Adipocyte (in vitro differentiated cells): Measurements from ENCODE around the gene STIM1.
"Not testable (repeated sequence)": the region's sequence is repeated elsewhere in the genome, so short reads cannot be mapped to it uniquely, and the experiment has no call there.

ENCODE experiments used
- DNase-seq: peaks from one replicate; pipeline ENCODE4 v3.0.0-alpha.2; 2015; ENCODE audit warnings: low read depth
- H3K27me3 ChIP-seq: replicated peaks from 2 replicates; pipeline ENCODE4 v1.7.0; 2013; ENCODE audit warnings: mild to moderate bottlenecking, low read length, moderate library complexity; ENCODE audit not compliant: control insufficient read depth, insufficient read depth
- H3K36me3 ChIP-seq: 2 replicates; pipeline ENCODE4 v1.7.0; 2013; ENCODE audit warnings: low read length, mild to moderate bottlenecking, moderate library complexity; ENCODE audit not compliant: control insufficient read depth, insufficient read depth, severe bottlenecking
- H3K4me1 ChIP-seq: 2 replicates; pipeline ENCODE4 v1.7.0; 2013; ENCODE audit warnings: mild to moderate bottlenecking, low read length, moderate library complexity; ENCODE audit not compliant: control insufficient read depth, insufficient read depth
- H3K4me3 ChIP-seq: 2 replicates; pipeline ENCODE4 v1.7.0; 2013; ENCODE audit warnings: mild to moderate bottlenecking, low read length, moderate library complexity
- H3K9ac ChIP-seq: 2 replicates; pipeline ENCODE4 v1.7.0; 2013; ENCODE audit warnings: mild to moderate bottlenecking, low read length, moderate library complexity
- H3K9me3 ChIP-seq: 2 replicates; pipeline ENCODE4 v1.7.0; 2013; ENCODE audit warnings: mild to moderate bottlenecking, low read length, moderate library complexity; ENCODE audit not compliant: control insufficient read depth

STIM1 gene

GRCh38 chr11:4039011-4039410, 183.5 kb downstream of the STIM1 start:
- Histone ChIP-seq H3K27me3 (no peaks in the 10 kb centered on the region), H3K36me3 (no peaks in the 10 kb centered on the region), H3K9ac (no peak overlapping the region), H3K4me3 (no peak overlapping the region), H3K9me3 (no peaks in the 10 kb centered on the region), H3K4me1 (peaks cover 3% of the 10 kb centered on the region)
- DNase-seq, result peak; percentile 61

- H3K9ac ChIP-seq, result no peak overlapping the region
- peaks cover 17% of the 10 kb centered on the region for H3K4me1 ChIP-seq
- DNase-seq, result no peak
- H3K4me3 ChIP-seq, result no peak overlapping the region
- no peaks in the 10 kb centered on the region for H3K36me3 ChIP-seq
- no peaks in the 10 kb centered on the region for H3K27me3 ChIP-seq
- H3K9me3 ChIP-seq, result no peaks in the 10 kb centered on the region
These were observed 185.0 kb downstream of the STIM1 start for GRCh38 chr11:4040461-4040860.

- H3K36me3 ChIP-seq, result no peaks in the 10 kb centered on the region
- H3K9ac ChIP-seq, result no peak overlapping the region
- no peak overlapping the region for H3K4me3 ChIP-seq
- H3K27me3 ChIP-seq, result no peaks in the 10 kb centered on the region
- no peaks in the 10 kb centered on the region for H3K9me3 ChIP-seq
- peaks cover 18% of the 10 kb centered on the region for H3K4me1 ChIP-seq
- no peak for DNase-seq
These were observed 186.4 kb downstream of the STIM1 start for GRCh38 chr11:4041731-4042391.

GRCh38 chr11:4044976-4045646, 189.6 kb downstream of the STIM1 start:
- Histone ChIP-seq H3K36me3 (no peaks in the 10 kb centered on the region), H3K4me1 (peaks cover 26% of the 10 kb centered on the region), H3K9ac (no peak overlapping the region), H3K9me3 (no peaks in the 10 kb centered on the region), H3K27me3 (no peaks in the 10 kb centered on the region), H3K4me3 (no peak overlapping the region)
- DNase-seq, result no peak

- no peaks in the 10 kb centered on the region for H3K9me3 ChIP-seq
- DNase-seq, result no peak
- no peaks in the 10 kb centered on the region for H3K27me3 ChIP-seq
- H3K4me3 ChIP-seq, result no peak overlapping the region
- no peak overlapping the region for H3K9ac ChIP-seq
- peaks cover 26% of the 10 kb centered on the region for H3K4me1 ChIP-seq
- H3K36me3 ChIP-seq, result no peaks in the 10 kb centered on the region
These were observed 192.9 kb downstream of the STIM1 start for GRCh38 chr11:4048340-4048739.

GRCh38 chr11:4049006-4049405, 193.5 kb downstream of the STIM1 start:
- Histone ChIP-seq H3K4me3 (no peak overlapping the region), H3K9me3 (no peaks in the 10 kb centered on the region), H3K36me3 (no peaks in the 10 kb centered on the region), H3K4me1 (peaks cover 23% of the 10 kb centered on the region), H3K27me3 (no peaks in the 10 kb centered on the region), H3K9ac (no peak overlapping the region)
- DNase-seq, result no peak

- Histone ChIP-seq H3K27me3 (no peaks in the 10 kb centered on the region), H3K36me3 (no peaks in the 10 kb centered on the region), H3K4me1 (peaks cover 12% of the 10 kb centered on the region), H3K9me3 (no peaks in the 10 kb centered on the region), H3K9ac (no peak overlapping the region), H3K4me3 (no peak overlapping the region)
- no peak for DNase-seq
These were observed 194.7 kb downstream of the STIM1 start for GRCh38 chr11:4050138-4050537.

- Histone ChIP-seq H3K36me3 (peaks cover 15% of the 10 kb centered on the region), H3K4me1 (peaks cover 13% of the 10 kb centered on the region)
- not testable (repeated sequence) for H3K9me3 ChIP-seq, DNase-seq, H3K27me3 ChIP-seq, H3K9ac ChIP-seq, H3K4me3 ChIP-seq
These were observed 197.7 kb downstream of the STIM1 start for GRCh38 chr11:4053200-4053599.

GRCh38 chr11:4054643-4055042, 199.2 kb downstream of the STIM1 start:
- no peak for DNase-seq
- H3K9me3 ChIP-seq, result no peaks in the 10 kb centered on the region
- peaks cover 9% of the 10 kb centered on the region for H3K4me1 ChIP-seq
- no peak overlapping the region for H3K4me3 ChIP-seq
- H3K36me3 ChIP-seq, result peaks cover 26% of the 10 kb centered on the region
- no peaks in the 10 kb centered on the region for H3K27me3 ChIP-seq
- no peak overlapping the region for H3K9ac ChIP-seq

GRCh38 chr11:4059424-4059823, 204.0 kb downstream of the STIM1 start:
- DNase-seq, result no peak
- Histone ChIP-seq H3K9ac (no peak overlapping the region), H3K4me1 (peaks cover 9% of the 10 kb centered on the region), H3K4me3 (no peak overlapping the region), H3K9me3 (no peaks in the 10 kb centered on the region), H3K36me3 (peaks cover 52% of the 10 kb centered on the region), H3K27me3 (no peaks in the 10 kb centered on the region)

- no peaks in the 10 kb centered on the region for H3K27me3 ChIP-seq
- peaks cover 9% of the 10 kb centered on the region for H3K4me1 ChIP-seq
- H3K9me3 ChIP-seq, result no peaks in the 10 kb centered on the region
- H3K9ac ChIP-seq, result no peak overlapping the region
- peaks cover 52% of the 10 kb centered on the region for H3K36me3 ChIP-seq
- no peak overlapping the region for H3K4me3 ChIP-seq
- no peak for DNase-seq
These were observed 204.9 kb downstream of the STIM1 start for GRCh38 chr11:4060182-4060923.
